Measurements from ENCODE around the gene LRP8.

GRCh38 chr1:53256511-53257453, 71.1 kb downstream of the LRP8 start:
- TF ChIP-seq, protein P1, sequence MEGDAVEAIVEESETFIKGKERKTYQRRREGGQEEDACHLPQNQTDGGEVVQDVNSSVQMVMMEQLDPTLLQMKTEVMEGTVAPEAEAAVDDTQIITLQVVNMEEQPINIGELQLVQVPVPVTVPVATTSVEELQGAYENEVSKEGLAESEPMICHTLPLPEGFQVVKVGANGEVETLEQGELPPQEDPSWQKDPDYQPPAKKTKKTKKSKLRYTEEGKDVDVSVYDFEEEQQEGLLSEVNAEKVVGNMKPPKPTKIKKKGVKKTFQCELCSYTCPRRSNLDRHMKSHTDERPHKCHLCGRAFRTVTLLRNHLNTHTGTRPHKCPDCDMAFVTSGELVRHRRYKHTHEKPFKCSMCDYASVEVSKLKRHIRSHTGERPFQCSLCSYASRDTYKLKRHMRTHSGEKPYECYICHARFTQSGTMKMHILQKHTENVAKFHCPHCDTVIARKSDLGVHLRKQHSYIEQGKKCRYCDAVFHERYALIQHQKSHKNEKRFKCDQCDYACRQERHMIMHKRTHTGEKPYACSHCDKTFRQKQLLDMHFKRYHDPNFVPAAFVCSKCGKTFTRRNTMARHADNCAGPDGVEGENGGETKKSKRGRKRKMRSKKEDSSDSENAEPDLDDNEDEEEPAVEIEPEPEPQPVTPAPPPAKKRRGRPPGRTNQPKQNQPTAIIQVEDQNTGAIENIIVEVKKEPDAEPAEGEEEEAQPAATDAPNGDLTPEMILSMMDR (IDR thresholded peaks at IDR 0.05): no peak
- TF ChIP-seq POLR2A (IDR thresholded peaks at IDR 0.05): no peak
